B cell (primary cell): ENCODE data around the gene ARMC9. TPM values are rescaled to one million over a fixed set of nuclear protein-coding genes. Genes with fewer than 3 reads are reported as not detected.
"Not testable (repeated sequence)": the region's sequence is repeated elsewhere in the genome, so short reads cannot be mapped to it uniquely, and the experiment has no call there.

ENCODE experiments used
- ATAC-seq: fragments of 200-7000 bp; cut with Tn5 transposase; one replicate; pipeline ENCODE4 v1.10.0; 2021; ENCODE audit warnings: low read depth, mild to moderate bottlenecking, moderate number of reproducible peaks, moderate library complexity
- CTCF ChIA-PET: fragments of 350-600 bp; sonication (Branson Sonifier 250); formaldehyde crosslinking; loops from one replicate; lab custom pipeline; 2021; ENCODE audit warnings: antibody characterized with exemption, inconsistent platforms; lab: Charles Lee
- POLR2A ChIA-PET: fragments of 350-600 bp; sonication (Branson Sonifier 250); formaldehyde crosslinking; loops from one replicate; lab custom pipeline; 2021; ENCODE audit warnings: antibody characterized with exemption; lab: Charles Lee
- DNase-seq: peaks from one replicate; pipeline ENCODE4 v3.0.0; 2013
- H2AFZ ChIP-seq: 2 replicates; pipeline ENCODE4 v1.6.1; 2012; ENCODE audit warnings: mild to moderate bottlenecking, low read depth, low read length; ENCODE audit not compliant: insufficient read depth, poor library complexity, severe bottlenecking
- H3K27ac ChIP-seq, 2 donors: 1 replicate in 1 of 2; 2 replicates in 1 of 2; pipeline ENCODE4 v1.5.1; 2012 to 2013; ENCODE audit warnings: low read length in 2 of 2, mild to moderate bottlenecking in 2 of 2, moderate library complexity in 1 of 2
- H3K27me3 ChIP-seq, 4 experiments: fragments of 200-600 bp in 1 of 4; sonication (generic) in 1 of 4; replicated peaks in 1 of 4; 1 replicate in 2 of 4; 2 replicates in 2 of 4; pipeline versions ENCODE4 v1.6.1 to v1.7.0; 2013 to 2016; ENCODE audit warnings: low read length in 3 of 4, mild to moderate bottlenecking in 2 of 4, mixed read lengths in 1 of 4, moderate library complexity in 1 of 4; ENCODE audit not compliant: insufficient read depth in 4 of 4, control insufficient read depth in 3 of 4; ENCODE audit errors: control extremely low read depth in 1 of 4
- H3K36me3 ChIP-seq, 2 experiments: replicated peaks in 1 of 2; 1 replicate in 1 of 2; 2 replicates in 1 of 2; pipeline versions ENCODE4 v1.6.1 to v1.7.1; 2013; ENCODE audit warnings: low read length in 1 of 2; ENCODE audit not compliant: insufficient read depth in 2 of 2, control insufficient read depth in 1 of 2; ENCODE audit errors: control extremely low read depth in 1 of 2, extremely low read depth in 1 of 2
- H3K4me1 ChIP-seq, 2 donors: fragments of 200-600 bp in 1 of 2; sonication (generic) in 1 of 2; 1 replicate in 1 of 2; 2 replicates in 1 of 2; pipeline versions ENCODE4 v1.5.1 to v1.6.1; 2013 to 2017; ENCODE audit warnings: low read length in 2 of 2; ENCODE audit not compliant: control insufficient read depth in 2 of 2, insufficient read depth in 2 of 2
- H3K4me2 ChIP-seq: replicated peaks from 2 replicates; pipeline ENCODE3; 2012; ENCODE audit warnings: mild to moderate bottlenecking, low read depth, low read length; ENCODE audit not compliant: poor library complexity, severe bottlenecking
- H3K4me3 ChIP-seq, 5 experiments: fragments of 200-600 bp in 1 of 5; sonication (generic) in 1 of 5; 1 replicate in 3 of 5; 2 replicates in 2 of 5; pipeline versions ENCODE4 v1.5.1 to v1.7.0; 2011 to 2016; ENCODE audit warnings: low read length in 4 of 5, mild to moderate bottlenecking in 4 of 5, low read depth in 2 of 5, control low read depth in 1 of 5, moderate library complexity in 1 of 5; ENCODE audit not compliant: insufficient read depth in 1 of 5; ENCODE audit errors: control extremely low read depth in 1 of 5, extremely low read depth in 1 of 5
- H3K79me2 ChIP-seq: fragments of 200-600 bp; sonication (generic); one replicate; pipeline ENCODE4 v1.6.0; 2016; ENCODE audit warnings: low read length; ENCODE audit not compliant: control insufficient read depth, insufficient read depth
- H3K9ac ChIP-seq: fragments of 200-600 bp; sonication (generic); 2 replicates; pipeline ENCODE4 v1.6.1; 2017; ENCODE audit warnings: mild to moderate bottlenecking, low read length, moderate library complexity
- H3K9me3 ChIP-seq, 3 donors: one replicate each; pipeline versions ENCODE4 v1.6.1 to v1.7.1; 2013; ENCODE audit warnings: low read length in 2 of 3; ENCODE audit not compliant: control insufficient read depth in 2 of 3, insufficient read depth in 1 of 3; ENCODE audit errors: control extremely low read depth in 1 of 3
- H4K20me1 ChIP-seq: 2 replicates; pipeline ENCODE4 v1.6.0; 2012; ENCODE audit warnings: mild to moderate bottlenecking, low read length; ENCODE audit not compliant: insufficient read depth, control insufficient read depth, poor library complexity, severe bottlenecking
- H3K27ac Mint-ChIP-seq: one replicate; pipeline ENCODE4 v1.8.0; 2021; ENCODE audit warnings: mixed read lengths
- H3K27me3 Mint-ChIP-seq: one replicate; pipeline ENCODE4 v1.8.0; 2021; ENCODE audit warnings: mixed read lengths
- H3K4me1 Mint-ChIP-seq: one replicate; pipeline ENCODE4 v1.8.0; 2021; ENCODE audit warnings: mixed read lengths
- H3K4me3 Mint-ChIP-seq: one replicate; pipeline ENCODE4 v1.8.0; 2021; ENCODE audit warnings: mixed read lengths
- H3K9me3 Mint-ChIP-seq: one replicate; pipeline ENCODE4 v1.8.0; 2022; ENCODE audit warnings: mixed read lengths; ENCODE audit not compliant: insufficient read depth
- CTCF ChIP-seq: fragments of 200-600 bp; IDR thresholded peaks from one replicate; pipeline ENCODE4 v1.8.0; 2022; ENCODE audit warnings: antibody characterized with exemption, mild to moderate bottlenecking
- EZH2 ChIP-seq: IDR thresholded peaks from 2 replicates; pipeline ENCODE4 v1.6.1; 2012; ENCODE audit warnings: borderline replicate concordance, low read depth, mild to moderate bottlenecking, moderate library complexity, low read length; ENCODE audit not compliant: insufficient read depth, poor library complexity, severe bottlenecking
- WGBS: methylation state at CpG from one replicate; pipeline ENCODE4 v1.1.5; 2013; ENCODE audit warnings: missing lambda C conversion rate; ENCODE audit not compliant: insufficient coverage; 5-methylcytosine and 5-hydroxymethylcytosine counted together
- intact Hi-C: fragments of 100-400 bp; cut with micrococcal nuclease; formaldehyde crosslinking; loops from one replicate; pipeline ENCODE4 v1.10.0; 2022
- polyA plus RNA-seq: library from polyadenylated mRNA; depleted of rRNA; stranded (reverse); fragments of >200 nt; gene quantifications from 2 replicates; pipeline ENCODE4 v1.2.3, GENCODE V29; 2012
- total RNA-seq, 2 donors: library from RNA; stranded (reverse); fragments of 120-200 nt in 1 of 2; gene quantifications; 1 replicate in 1 of 2; 2 replicates in 1 of 2; pipeline versions ENCODE4 v1.2.3 to v1.2.4, GENCODE V29; 2013 to 2022

Gene ARMC9
- total and polyA plus RNA-seq, 2 donors (not counting 1 experiment from before 2014, with no cell fraction given): 0.40 to 5.4 TPM

- Histone ChIP-seq H3K4me3 (no peak overlapping the region), H3K9ac (no peak overlapping the region), H3K9me3 (no peaks in the 10 kb centered on the region), H3K27me3 (no peaks in the 10 kb centered on the region), H3K79me2 (no peaks in the 10 kb centered on the region), H3K4me2 (no peak overlapping the region), H3K27ac (no peak overlapping the region), H3K36me3 (no peaks in the 10 kb centered on the region), H2AFZ (no peak overlapping the region), H3K4me1 (no peaks in the 10 kb centered on the region), H4K20me1 (no peaks in the 10 kb centered on the region)
- Mint-ChIP-seq H3K27ac (no peak overlapping the region), H3K4me1 (no peaks in the 10 kb centered on the region), H3K4me3 (no peak overlapping the region), H3K9me3 (no peaks in the 10 kb centered on the region), H3K27me3 (no peaks in the 10 kb centered on the region)
- no peak for TF ChIP-seq CTCF
- TF ChIP-seq EZH2: no peak
- ChIA-PET CTCF (interaction anchor here (0.6 kb wide), 1 partner anchor 153 kb away, joined by 4 read pairs; no protein-coding TSS in a partner anchor), POLR2A (no interaction called here)
- ATAC-seq: no peak
- intact Hi-C loops: no loop called here
- 80% methylated on average over 1 of the region's 2 CpGs for WGBS
- DNase-seq: no peak
These were observed 149.7 kb downstream of the ARMC9 start for GRCh38 chr2:231348173-231348572.

GRCh38 chr2:231348704-231349373 lies 150.4 kb downstream of the ARMC9 start:
- no peaks in the 10 kb centered on the region for H3K27me3 ChIP-seq
- DNase-seq (no peak), ATAC-seq (no peak)
- H3K9me3 Mint-ChIP-seq: no peaks in the 10 kb centered on the region
- H3K9ac ChIP-seq: no peak overlapping the region
- H3K79me2 ChIP-seq: no peaks in the 10 kb centered on the region
- no peak overlapping the region for H3K4me3 ChIP-seq
- H3K4me1 Mint-ChIP-seq: no peaks in the 10 kb centered on the region
- no peak overlapping the region for H3K27ac ChIP-seq
- no peak overlapping the region for H3K27ac Mint-ChIP-seq
- ChIA-PET CTCF (interaction anchor here (0.6 kb wide), 1 partner anchor 154 kb away, joined by 4 read pairs; no protein-coding TSS in a partner anchor), POLR2A (no interaction called here)
- H3K9me3 ChIP-seq: no peaks in the 10 kb centered on the region
- no peak for TF ChIP-seq EZH2
- no peak for TF ChIP-seq CTCF
- intact Hi-C loops: no loop called here
- H2AFZ ChIP-seq: no peak overlapping the region
- no peaks in the 10 kb centered on the region for H3K4me1 ChIP-seq
- H3K4me2 ChIP-seq: no peak overlapping the region
- 25% methylated on average over 2 of the region's 5 CpGs for WGBS
- no peaks in the 10 kb centered on the region for H3K36me3 ChIP-seq
- no peaks in the 10 kb centered on the region for H3K27me3 Mint-ChIP-seq
- no peaks in the 10 kb centered on the region for H4K20me1 ChIP-seq
- no peak overlapping the region for H3K4me3 Mint-ChIP-seq

GRCh38 chr2:231349374-231349735 lies 150.9 kb downstream of the ARMC9 start:
- CTCF ChIA-PET, intact Hi-C loops: not testable (repeated sequence)
- WGBS: 98% methylated on average over 5 of the region's 10 CpGs

More at GRCh38 chr2:231349374-231349735, 150.9 kb downstream of the ARMC9 start:
- H3K9ac ChIP-seq, H3K36me3 ChIP-seq, H3K27ac ChIP-seq, POLR2A ChIA-PET, H3K4me3 Mint-ChIP-seq, H4K20me1 ChIP-seq, H3K27ac Mint-ChIP-seq, H3K27me3 Mint-ChIP-seq, DNase-seq, H3K4me3 ChIP-seq, H3K4me1 ChIP-seq, H3K4me1 Mint-ChIP-seq, ATAC-seq, H3K9me3 Mint-ChIP-seq, H3K27me3 ChIP-seq, H3K9me3 ChIP-seq, H3K79me2 ChIP-seq, H2AFZ ChIP-seq, H3K4me2 ChIP-seq: not testable (repeated sequence)
